PC-3 (cell line): ENCODE measurements around the gene CCDC178.

Experiments used
- CTCF ChIP-seq: fragments of 300-600 bp; sonication (generic); conservative IDR thresholded peaks from 2 replicates; pipeline ENCODE4 v1.5.1; 2017; ENCODE audit warnings: antibody characterized with exemption, low read depth, mild to moderate bottlenecking, low read length
- EZH2phosphoT487 ChIP-seq: fragments of 300-600 bp; sonication (generic); IDR thresholded peaks from 2 replicates; pipeline ENCODE4 v1.6.1; 2018; ENCODE audit warnings: mild to moderate bottlenecking, antibody characterized with exemption, low read length, borderline replicate concordance

DNA sequence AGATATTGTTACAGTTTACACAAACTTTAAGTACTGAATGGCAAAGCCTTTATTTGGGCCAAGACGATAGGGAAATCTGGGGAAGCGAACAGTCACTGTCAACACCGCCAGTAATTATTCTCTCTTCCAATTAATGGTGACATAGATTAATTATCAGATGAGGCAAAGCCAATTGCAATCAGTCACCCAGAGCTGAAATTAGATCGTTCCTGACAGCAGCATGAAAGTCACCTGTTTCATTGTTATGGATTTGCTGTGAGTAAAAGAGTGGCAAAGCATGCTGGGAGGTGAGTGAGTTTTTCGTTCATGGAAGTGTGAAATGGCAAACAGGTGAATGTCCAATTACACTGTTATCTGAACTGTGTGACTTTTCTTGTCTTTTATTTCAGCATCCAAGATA, 502.9 kb downstream of the CCDC178 start:
- TF ChIP-seq CTCF = no peak
- TF ChIP-seq EZH2phosphoT487 = no peak
